Thyroid gland (tissue), 4 donors: ENCODE results near the gene SCAP.

Source experiments
- CTCF ChIP-seq, 6 experiments: fragments of 200-600 bp in 3 of 6; fragments of 450-650 bp in 3 of 6; sonication (generic) in 3 of 6; IDR thresholded peaks; one replicate each; pipeline ENCODE4 v1.5.1; 2016 to 2019; ENCODE audit warnings: antibody characterized with exemption in 6 of 6, mild to moderate bottlenecking in 2 of 6, inconsistent platforms in 1 of 6, moderate library complexity in 1 of 6
- POLR2A ChIP-seq, 2 donors: fragments of 450-650 bp; IDR thresholded peaks; one replicate each; pipeline ENCODE4 v1.6.1; 2017; ENCODE audit warnings: antibody characterized with exemption in 2 of 2, mild to moderate bottlenecking in 2 of 2, moderate library complexity in 1 of 2

GRCh38 chr3:47431225-47431624, 44.5 kb downstream of the SCAP start:
- TF ChIP-seq POLR2A (IDR thresholded peaks at IDR 0.05) = no peak
- no peak for TF ChIP-seq CTCF (IDR thresholded peaks at IDR 0.05)
